Ascending aorta (tissue), 2 donors: ENCODE measurements around the gene APBB2. TPM values are rescaled to one million over a fixed set of nuclear protein-coding genes. Genes with fewer than 3 reads are reported as not detected.

Source experiments
- DNase-seq, 2 donors: peaks; one replicate each; pipeline ENCODE4 v3.0.0-alpha.2; 2019; ENCODE audit warnings: low spot score in 2 of 2
- H3K27ac ChIP-seq, 2 donors: fragments of 200-600 bp; sonication (generic); one replicate each; pipeline ENCODE4 v1.5.1; 2016 to 2017; ENCODE audit warnings: mild to moderate bottlenecking in 1 of 2
- H3K27me3 ChIP-seq: fragments of 200-600 bp; sonication (generic); one replicate; pipeline ENCODE4 v1.5.1; 2017
- H3K36me3 ChIP-seq, 2 donors: fragments of 200-600 bp; sonication (generic); one replicate each; pipeline ENCODE4 v1.5.1; 2016
- H3K4me1 ChIP-seq, 2 donors: fragments of 200-600 bp; sonication (generic); one replicate each; pipeline ENCODE4 v1.5.1; 2016 to 2017; ENCODE audit warnings: mild to moderate bottlenecking in 1 of 2
- H3K4me3 ChIP-seq, 2 donors: fragments of 200-600 bp; sonication (generic); one replicate each; pipeline ENCODE4 v1.5.1; 2016 to 2017; ENCODE audit warnings: mild to moderate bottlenecking in 1 of 2
- H3K9me3 ChIP-seq, 2 donors: fragments of 200-600 bp; sonication (generic); one replicate each; pipeline ENCODE4 v1.5.1; 2016
- CTCF ChIP-seq, 3 experiments: fragments of 200-600 bp in 2 of 3; fragments of 450-650 bp in 1 of 3; sonication (generic) in 2 of 3; IDR thresholded peaks; one replicate each; pipeline ENCODE4 v1.5.1; 2016 to 2019; ENCODE audit warnings: antibody characterized with exemption in 3 of 3, mild to moderate bottlenecking in 1 of 3, moderate library complexity in 1 of 3
- intact Hi-C: fragments of 100-400 bp; cut with DNase I; formaldehyde crosslinking; loops from one replicate; pipeline ENCODE4 v1.15.1; 2023
- total RNA-seq: library from RNA; depleted of rRNA; stranded (reverse); fragments of >200 nt; gene quantifications from one replicate; pipeline ENCODE4 v1.1.0, GENCODE V29; 2016

APBB2 gene
- total RNA-seq, 1 donor from 2014 or later = 51.4 TPM

- Histone ChIP-seq H3K9me3 (no peaks in the 10 kb centered on the region), H3K4me3 (peak overlapping the region in 1 of 2 donors; percentile 5), H3K4me1 (peaks cover 0 to 7% of the 10 kb centered on the region in 2 donors), H3K27me3 (no peaks in the 10 kb centered on the region), H3K27ac (peak overlapping the region in 1 of 2 donors; percentile 7), H3K36me3 (no peaks in the 10 kb centered on the region)
- TF ChIP-seq CTCF (IDR thresholded peaks at IDR 0.05) = no peak
- DNase-seq = no peak
- intact Hi-C loops = no loop called here
Observed at GRCh38 chr4:41169256-41169800, 45.0 kb downstream of the APBB2 start.

DNA sequence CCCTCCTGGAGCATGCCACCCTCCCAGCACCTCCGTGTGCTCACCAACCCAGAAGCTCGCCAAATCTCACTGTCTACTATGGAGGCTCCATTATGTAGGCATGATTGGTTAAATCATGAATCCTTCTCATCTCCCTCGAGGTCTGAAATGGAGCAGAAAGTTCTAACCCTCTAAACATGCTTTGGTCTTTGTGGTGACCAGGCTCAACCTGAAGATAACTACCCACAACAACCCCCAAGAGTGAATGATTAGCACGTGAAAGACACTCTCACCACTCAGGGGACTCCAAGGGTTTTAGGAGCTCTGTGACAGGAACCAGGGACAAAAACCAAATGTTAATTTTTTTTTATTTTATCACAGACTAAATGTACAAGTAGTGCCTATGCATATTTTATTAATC is 47.2 kb downstream of the APBB2 start:
- intact Hi-C loops = no loop called here
- no peaks in the 10 kb centered on the region for H3K27me3 ChIP-seq
- H3K36me3 ChIP-seq = no peaks in the 10 kb centered on the region
- H3K4me3 ChIP-seq = no peak overlapping the region
- peaks cover 0 to 7% of the 10 kb centered on the region in 2 donors for H3K4me1 ChIP-seq
- DNase-seq = no peak
- no peak for TF ChIP-seq CTCF (IDR thresholded peaks at IDR 0.05)
- no peak overlapping the region for H3K27ac ChIP-seq
- H3K9me3 ChIP-seq = no peaks in the 10 kb centered on the region

DNA sequence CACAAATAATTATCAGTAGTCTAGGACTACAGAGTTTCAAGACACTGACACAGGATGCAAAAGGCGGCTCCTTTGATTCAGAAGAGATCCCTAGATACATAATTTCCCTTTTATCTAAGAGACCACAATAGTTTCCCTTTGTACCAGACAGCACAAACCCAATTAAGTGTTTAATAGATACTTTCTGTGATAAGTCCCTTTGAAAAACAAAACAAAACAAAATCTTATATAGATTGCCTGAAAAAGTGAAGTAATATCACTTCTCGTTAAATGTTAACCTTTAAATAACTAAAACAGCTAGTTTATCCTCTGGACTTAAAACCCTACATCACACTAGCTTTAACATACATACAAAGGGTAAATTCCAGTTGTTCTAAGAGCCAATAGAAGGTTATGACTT is 49.9 kb downstream of the APBB2 start:
- Histone ChIP-seq H3K4me1 (peaks cover 0 to 10% of the 10 kb centered on the region in 2 donors), H3K27me3 (no peaks in the 10 kb centered on the region), H3K9me3 (no peaks in the 10 kb centered on the region), H3K27ac (no peak overlapping the region), H3K4me3 (no peak overlapping the region), H3K36me3 (no peaks in the 10 kb centered on the region)
- intact Hi-C loops = no loop called here
- TF ChIP-seq CTCF (IDR thresholded peaks at IDR 0.05) = no peak
- DNase-seq = no peak

DNA sequence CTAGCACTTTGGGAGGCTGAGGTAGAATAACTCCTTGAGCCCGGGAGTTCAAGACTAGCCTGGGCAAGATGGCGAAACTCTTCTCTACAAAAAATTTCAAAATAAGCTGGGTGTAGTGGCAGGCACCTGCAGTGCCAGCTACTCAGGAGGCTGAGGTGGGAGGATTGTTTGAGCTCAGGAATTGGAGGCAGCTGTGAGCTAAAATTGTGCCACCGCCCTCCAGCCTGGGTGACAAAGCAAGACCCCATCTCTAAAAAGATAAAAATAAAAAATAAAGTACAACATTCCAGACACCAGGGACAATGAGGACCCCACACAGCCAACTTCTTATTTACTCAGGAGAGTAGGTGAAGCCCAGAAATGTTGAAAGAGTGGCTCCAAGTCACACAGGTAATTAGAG is 53.0 kb downstream of the APBB2 start:
- Histone ChIP-seq H3K27me3 (no peaks in the 10 kb centered on the region), H3K4me1 (peaks cover 0 to 14% of the 10 kb centered on the region in 2 donors), H3K4me3 (no peak overlapping the region), H3K36me3 (no peaks in the 10 kb centered on the region), H3K9me3 (no peaks in the 10 kb centered on the region), H3K27ac (no peak overlapping the region)
- TF ChIP-seq CTCF (IDR thresholded peaks at IDR 0.05) = no peak
- intact Hi-C loops = loop anchor here (2.0 kb wide), 1 partner anchor 17 kb away; no protein-coding TSS in a partner anchor
- no peak for DNase-seq

- Histone ChIP-seq H3K4me1 (peaks cover 0 to 18% of the 10 kb centered on the region in 2 donors), H3K27me3 (no peaks in the 10 kb centered on the region), H3K4me3 (no peak overlapping the region), H3K27ac (no peak overlapping the region), H3K9me3 (no peaks in the 10 kb centered on the region), H3K36me3 (no peaks in the 10 kb centered on the region)
- intact Hi-C loops = loop anchor here (2.0 kb wide), 1 partner anchor 18 kb away; no protein-coding TSS in a partner anchor
- DNase-seq = no peak
- TF ChIP-seq CTCF (IDR thresholded peaks at IDR 0.05) = no peak
Observed at GRCh38 chr4:41160856-41161255, 53.5 kb downstream of the APBB2 start.
